ENCODE data around the gene TEX264. TPM values are rescaled to one million over a fixed set of nuclear protein-coding genes. Genes with fewer than 3 reads are reported as not detected.
"Not testable (repeated sequence)": the region's sequence is repeated elsewhere in the genome, so short reads cannot be mapped to it uniquely, and the experiment has no call there.

Gene TEX264
- total RNA-seq, 1 experiment from 2014 or later = 56.3 TPM

GRCh38 chr3:51715231-51715976 is 44.4 kb downstream of the TEX264 start:
- no peak for DNase-seq (ENCODE audit: low read depth)

GRCh38 chr3:51715977-51716294 is 44.9 kb downstream of the TEX264 start:
- DNase-seq (ENCODE audit: low read depth) = no peak

- DNase-seq (ENCODE audit: low read depth) = no peak
Measured at GRCh38 chr3:51716805-51717204, 45.8 kb downstream of the TEX264 start.

GRCh38 chr3:51717446-51717845 is 46.4 kb downstream of the TEX264 start:
- no peak for DNase-seq (ENCODE audit: low read depth)

- no peak for DNase-seq (ENCODE audit: low read depth)
Measured at GRCh38 chr3:51717947-51718346, 46.9 kb downstream of the TEX264 start.

- DNase-seq (ENCODE audit: low read depth) = peak; percentile 47
Measured at GRCh38 chr3:51718547-51719409, 47.7 kb downstream of the TEX264 start.

GRCh38 chr3:51719410-51720025 is 48.5 kb downstream of the TEX264 start:
- no peak for DNase-seq (ENCODE audit: low read depth)

- DNase-seq (ENCODE audit: low read depth) = no peak
Measured at GRCh38 chr3:51720292-51721061, 49.4 kb downstream of the TEX264 start.

GRCh38 chr3:51721062-51721745 is 50.2 kb downstream of the TEX264 start:
- no peak for DNase-seq (ENCODE audit: low read depth)

GRCh38 chr3:51722362-51722761 is 51.3 kb downstream of the TEX264 start:
- DNase-seq (ENCODE audit: low read depth) = no peak

GRCh38 chr3:51727500-51727899 is 56.4 kb downstream of the TEX264 start:
- no peak for DNase-seq (ENCODE audit: low read depth)

- DNase-seq (ENCODE audit: low read depth) = no peak
Measured at GRCh38 chr3:51729042-51729633, 58.1 kb downstream of the TEX264 start.

GRCh38 chr3:51733859-51734571 is 63.0 kb downstream of the TEX264 start:
- no peak for DNase-seq (ENCODE audit: low read depth)

GRCh38 chr3:51734572-51734907 is 63.5 kb downstream of the TEX264 start:
- DNase-seq (ENCODE audit: low read depth) = no peak

- DNase-seq (ENCODE audit: low read depth) = no peak
Measured at GRCh38 chr3:51735039-51735438, 64.0 kb downstream of the TEX264 start.

- DNase-seq (ENCODE audit: low read depth) = no peak
Measured at GRCh38 chr3:51735950-51736349, 64.9 kb downstream of the TEX264 start.

GRCh38 chr3:51739110-51739509 is 68.1 kb downstream of the TEX264 start:
- DNase-seq (ENCODE audit: low read depth) = no peak

GRCh38 chr3:51742320-51742719 is 71.3 kb downstream of the TEX264 start:
- not testable (repeated sequence) for DNase-seq (ENCODE audit: low read depth)

GRCh38 chr3:51742978-51743377 is 71.9 kb downstream of the TEX264 start:
- not testable (repeated sequence) for DNase-seq (ENCODE audit: low read depth)

- DNase-seq (ENCODE audit: low read depth) = no peak
Measured at GRCh38 chr3:51747840-51748239, 76.8 kb downstream of the TEX264 start.

Measured in M059J (cell line).